RWPE2 (cell line): ENCODE data around the gene C1orf115.

ENCODE experiments used
- ATAC-seq: fragments of 200-7000 bp; cut with Tn5 transposase; 3 replicates; pipeline ENCODE4 v1.9.1; 2021; ENCODE audit warnings: low read depth
- DNase-seq: peaks from one replicate; pipeline ENCODE4 v3.0.0-alpha.2; 2020; ENCODE audit warnings: low spot score
- H3K27ac ChIP-seq: fragments of 450-650 bp; 2 replicates; pipeline ENCODE4 v1.5.1; 2017; ENCODE audit warnings: mild to moderate bottlenecking; ENCODE audit not compliant: poor library complexity, severe bottlenecking
- H3K27me3 ChIP-seq: fragments of 250-450 bp; sonication (Bioruptor Pico); 2 replicates; pipeline ENCODE4 v1.5.1; 2021; ENCODE audit warnings: mild to moderate bottlenecking, moderate library complexity; ENCODE audit not compliant: insufficient read depth, poor library complexity, severe bottlenecking
- H3K36me3 ChIP-seq: fragments of 250-450 bp; sonication (Bioruptor Pico); 2 replicates; pipeline ENCODE4 v1.5.1; 2020; ENCODE audit warnings: low read depth, mild to moderate bottlenecking, moderate library complexity
- H3K4me1 ChIP-seq: fragments of 250-450 bp; sonication (Bioruptor Pico); 2 replicates; pipeline ENCODE4 v1.5.1; 2021; ENCODE audit warnings: mild to moderate bottlenecking, moderate library complexity; ENCODE audit not compliant: insufficient read depth, poor library complexity, severe bottlenecking
- H3K4me3 ChIP-seq: fragments of 250-450 bp; sonication (Bioruptor Pico); 2 replicates; pipeline ENCODE4 v1.5.1; 2021; ENCODE audit warnings: mild to moderate bottlenecking, moderate library complexity; ENCODE audit not compliant: severe bottlenecking
- H3K9me3 ChIP-seq: fragments of 250-450 bp; sonication (Bioruptor Pico); 2 replicates; pipeline ENCODE4 v1.5.1; 2021; ENCODE audit warnings: mild to moderate bottlenecking, moderate library complexity; ENCODE audit not compliant: severe bottlenecking
- TF ChIP-seq, protein P1 (sequence below): fragments of 450-650 bp; IDR thresholded peaks from one replicate; pipeline ENCODE4 v1.5.1; 2017; ENCODE audit warnings: mild to moderate bottlenecking, moderate library complexity; ENCODE audit not compliant: poor library complexity, severe bottlenecking

Gene C1orf115

GRCh38 chr1:220741349-220741748 lies 51.2 kb downstream of the C1orf115 start:
- H3K4me1 ChIP-seq, result no peaks in the 10 kb centered on the region
- H3K36me3 ChIP-seq, result no peaks in the 10 kb centered on the region
- TF ChIP-seq, protein P1, sequence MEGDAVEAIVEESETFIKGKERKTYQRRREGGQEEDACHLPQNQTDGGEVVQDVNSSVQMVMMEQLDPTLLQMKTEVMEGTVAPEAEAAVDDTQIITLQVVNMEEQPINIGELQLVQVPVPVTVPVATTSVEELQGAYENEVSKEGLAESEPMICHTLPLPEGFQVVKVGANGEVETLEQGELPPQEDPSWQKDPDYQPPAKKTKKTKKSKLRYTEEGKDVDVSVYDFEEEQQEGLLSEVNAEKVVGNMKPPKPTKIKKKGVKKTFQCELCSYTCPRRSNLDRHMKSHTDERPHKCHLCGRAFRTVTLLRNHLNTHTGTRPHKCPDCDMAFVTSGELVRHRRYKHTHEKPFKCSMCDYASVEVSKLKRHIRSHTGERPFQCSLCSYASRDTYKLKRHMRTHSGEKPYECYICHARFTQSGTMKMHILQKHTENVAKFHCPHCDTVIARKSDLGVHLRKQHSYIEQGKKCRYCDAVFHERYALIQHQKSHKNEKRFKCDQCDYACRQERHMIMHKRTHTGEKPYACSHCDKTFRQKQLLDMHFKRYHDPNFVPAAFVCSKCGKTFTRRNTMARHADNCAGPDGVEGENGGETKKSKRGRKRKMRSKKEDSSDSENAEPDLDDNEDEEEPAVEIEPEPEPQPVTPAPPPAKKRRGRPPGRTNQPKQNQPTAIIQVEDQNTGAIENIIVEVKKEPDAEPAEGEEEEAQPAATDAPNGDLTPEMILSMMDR, result no peak
- H3K9me3 ChIP-seq, result no peaks in the 10 kb centered on the region
- no peak for DNase-seq
- H3K27me3 ChIP-seq, result no peaks in the 10 kb centered on the region
- H3K27ac ChIP-seq, result no peak overlapping the region
- no peak overlapping the region for H3K4me3 ChIP-seq
- no peak for ATAC-seq

- Histone ChIP-seq H3K36me3 (no peaks in the 10 kb centered on the region), H3K4me1 (no peaks in the 10 kb centered on the region), H3K4me3 (no peak overlapping the region), H3K27ac (no peak overlapping the region), H3K9me3 (no peaks in the 10 kb centered on the region), H3K27me3 (no peaks in the 10 kb centered on the region)
- TF ChIP-seq, protein P1, result no peak
- no peak for DNase-seq
- ATAC-seq, result no peak
Observed at GRCh38 chr1:220741825-220742224, 51.7 kb downstream of the C1orf115 start.

DNA sequence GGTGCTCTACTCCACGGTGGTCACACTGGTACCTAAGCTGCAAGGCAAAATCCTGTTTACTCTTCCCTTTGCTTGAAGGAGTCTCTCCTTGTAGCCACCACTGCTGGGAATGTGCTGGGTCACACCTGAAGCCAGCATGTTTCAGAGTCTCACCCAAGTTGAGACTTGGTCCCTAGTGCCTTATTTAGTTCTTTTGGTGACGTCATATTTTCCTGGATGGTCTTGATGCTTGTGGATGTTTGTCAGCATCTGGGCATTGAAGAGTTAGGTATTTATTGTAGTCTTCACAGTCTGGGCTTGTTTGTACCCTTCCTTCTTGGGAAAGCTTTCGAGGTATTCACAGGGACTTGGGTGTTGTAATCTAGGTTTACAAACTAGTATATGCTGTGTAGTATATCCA lies 52.4 kb downstream of the C1orf115 start:
- H3K4me3 ChIP-seq, result no peak overlapping the region
- ATAC-seq (no peak), DNase-seq (no peak)
- no peak overlapping the region for H3K27ac ChIP-seq
- H3K27me3 ChIP-seq, result no peaks in the 10 kb centered on the region
- H3K4me1 ChIP-seq, result no peaks in the 10 kb centered on the region
- TF ChIP-seq, protein P1, result no peak
- no peaks in the 10 kb centered on the region for H3K36me3 ChIP-seq
- no peaks in the 10 kb centered on the region for H3K9me3 ChIP-seq

DNA sequence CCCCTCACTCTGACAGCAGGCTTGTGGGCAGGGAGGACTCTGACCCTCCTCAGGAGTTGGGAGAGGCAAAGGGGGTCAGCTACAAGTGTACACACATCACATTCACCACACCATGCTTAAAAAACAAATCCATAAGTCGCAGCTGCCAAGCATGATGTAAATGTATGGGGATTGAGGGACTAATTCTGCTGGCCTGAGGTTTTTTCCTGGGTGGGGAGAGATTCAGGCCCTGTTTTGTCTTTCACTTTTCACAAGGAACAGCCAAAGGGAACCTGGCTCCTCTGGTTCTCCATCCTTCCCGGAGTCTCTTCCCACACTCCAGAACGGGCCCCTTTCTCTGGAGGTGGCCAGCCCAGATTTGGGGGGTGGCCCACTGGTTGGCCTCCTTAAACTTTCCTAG lies 56.7 kb downstream of the C1orf115 start:
- Histone ChIP-seq H3K27me3 (no peaks in the 10 kb centered on the region), H3K27ac (no peak overlapping the region), H3K4me1 (no peaks in the 10 kb centered on the region), H3K4me3 (no peak overlapping the region), H3K9me3 (no peaks in the 10 kb centered on the region), H3K36me3 (no peaks in the 10 kb centered on the region)
- DNase-seq, result no peak
- TF ChIP-seq, protein P1, result no peak
- ATAC-seq, result no peak

GRCh38 chr1:220747437-220748088 lies 57.4 kb downstream of the C1orf115 start:
- Histone ChIP-seq H3K4me3 (peak overlapping the region; percentile 57), H3K4me1 (no peaks in the 10 kb centered on the region), H3K27me3 (no peaks in the 10 kb centered on the region), H3K9me3 (no peaks in the 10 kb centered on the region), H3K27ac (no peak overlapping the region), H3K36me3 (no peaks in the 10 kb centered on the region)
- no peak; the same call in 2 of the 3 replicates for ATAC-seq
- DNase-seq, result no peak
- TF ChIP-seq, protein P1, result no peak
